Mesothelial cell of epicardium (in vitro differentiated cells): ENCODE data around the gene AP5Z1. TPM values are rescaled to one million over a fixed set of nuclear protein-coding genes. Genes with fewer than 3 reads are reported as not detected.

Experiments used
- DNase-seq, 2 experiments: peaks; one replicate each; pipeline ENCODE4 v3.0.0; 2021; ENCODE audit warnings: low spot score in 2 of 2; ENCODE audit not compliant: unreplicated experiment in 2 of 2
- H3K27ac Mint-ChIP-seq: 2 replicates; pipeline ENCODE4 v1.8.0; 2021; ENCODE audit warnings: mixed read lengths
- H3K27me3 Mint-ChIP-seq: 2 replicates; pipeline ENCODE4 v1.8.0; 2021; ENCODE audit warnings: low read depth, mixed read lengths
- H3K36me3 Mint-ChIP-seq: 2 replicates; pipeline ENCODE4 v1.8.0; 2021; ENCODE audit warnings: mixed read lengths
- H3K4me1 Mint-ChIP-seq: 2 replicates; pipeline ENCODE4 v1.8.0; 2021; ENCODE audit warnings: mixed read lengths
- H3K4me3 Mint-ChIP-seq: 2 replicates; pipeline ENCODE4 v1.8.0; 2021; ENCODE audit warnings: mild to moderate bottlenecking, moderate library complexity, mixed read lengths
- H3K9me3 Mint-ChIP-seq: 2 replicates; pipeline ENCODE4 v1.8.0; 2021; ENCODE audit warnings: mixed read lengths
- total RNA-seq: library from RNA; stranded (reverse); gene quantifications from 3 replicates; pipeline ENCODE4 v1.2.1, GENCODE V29; 2021
- TF ChIP-seq, protein P1 (sequence below): fragments of 200-600 bp; sonication (generic); IDR thresholded peaks from one replicate; pipeline ENCODE4 v1.5.0; 2021; ENCODE audit warnings: antibody characterized with exemption; ENCODE audit not compliant: unreplicated experiment

Gene AP5Z1
- total RNA-seq, 1 donor from 2014 or later: 36.2 TPM

DNA sequence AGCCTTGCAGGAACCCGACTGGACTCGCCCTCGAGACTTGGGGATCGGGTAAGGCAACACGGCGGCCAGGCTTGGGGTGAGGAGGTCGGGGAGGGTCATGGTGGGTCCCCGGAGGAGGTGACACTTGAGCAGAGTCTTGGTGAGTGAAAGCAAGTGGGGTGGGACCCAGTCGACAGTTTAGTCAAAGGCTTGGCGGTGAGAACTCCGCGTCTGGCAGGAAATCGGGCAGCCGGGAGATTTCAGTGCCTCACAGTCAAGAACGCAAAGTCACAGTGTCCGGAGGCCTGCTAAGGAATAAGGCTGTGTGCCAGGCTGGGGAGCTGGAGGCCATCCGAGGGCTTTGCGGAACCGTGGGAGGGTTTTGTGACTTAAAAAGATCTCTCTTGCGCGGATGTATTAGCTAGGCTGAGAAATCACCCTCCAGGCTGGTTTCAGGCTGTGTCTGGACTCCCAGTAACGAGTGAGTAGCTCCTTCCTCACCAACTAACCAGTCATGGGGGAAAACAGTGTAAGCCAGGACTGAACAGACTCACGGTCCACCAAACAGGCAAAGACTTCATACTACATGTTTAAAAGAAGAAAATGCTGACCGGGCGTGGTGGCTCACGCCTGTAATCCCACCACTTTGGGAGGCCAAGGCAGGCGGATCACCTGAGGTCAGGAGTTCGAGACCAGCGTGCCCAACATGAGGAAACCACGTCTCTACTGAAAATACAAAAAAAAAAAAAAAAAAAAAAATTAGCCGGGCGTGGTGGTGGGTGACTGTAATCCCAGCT lies 613 bp downstream of the AP5Z1 start:
- H3K27ac Mint-ChIP-seq: peak overlapping the region; percentile 99
- H3K4me1 Mint-ChIP-seq: peaks cover 32% of the 10 kb centered on the region
- no peaks in the 10 kb centered on the region for H3K9me3 Mint-ChIP-seq
- TF ChIP-seq, protein P1, sequence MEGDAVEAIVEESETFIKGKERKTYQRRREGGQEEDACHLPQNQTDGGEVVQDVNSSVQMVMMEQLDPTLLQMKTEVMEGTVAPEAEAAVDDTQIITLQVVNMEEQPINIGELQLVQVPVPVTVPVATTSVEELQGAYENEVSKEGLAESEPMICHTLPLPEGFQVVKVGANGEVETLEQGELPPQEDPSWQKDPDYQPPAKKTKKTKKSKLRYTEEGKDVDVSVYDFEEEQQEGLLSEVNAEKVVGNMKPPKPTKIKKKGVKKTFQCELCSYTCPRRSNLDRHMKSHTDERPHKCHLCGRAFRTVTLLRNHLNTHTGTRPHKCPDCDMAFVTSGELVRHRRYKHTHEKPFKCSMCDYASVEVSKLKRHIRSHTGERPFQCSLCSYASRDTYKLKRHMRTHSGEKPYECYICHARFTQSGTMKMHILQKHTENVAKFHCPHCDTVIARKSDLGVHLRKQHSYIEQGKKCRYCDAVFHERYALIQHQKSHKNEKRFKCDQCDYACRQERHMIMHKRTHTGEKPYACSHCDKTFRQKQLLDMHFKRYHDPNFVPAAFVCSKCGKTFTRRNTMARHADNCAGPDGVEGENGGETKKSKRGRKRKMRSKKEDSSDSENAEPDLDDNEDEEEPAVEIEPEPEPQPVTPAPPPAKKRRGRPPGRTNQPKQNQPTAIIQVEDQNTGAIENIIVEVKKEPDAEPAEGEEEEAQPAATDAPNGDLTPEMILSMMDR: no peak
- H3K36me3 Mint-ChIP-seq: no peaks in the 10 kb centered on the region
- H3K4me3 Mint-ChIP-seq: peak overlapping the region; percentile 99
- DNase-seq: no peak
- no peaks in the 10 kb centered on the region for H3K27me3 Mint-ChIP-seq

DNA sequence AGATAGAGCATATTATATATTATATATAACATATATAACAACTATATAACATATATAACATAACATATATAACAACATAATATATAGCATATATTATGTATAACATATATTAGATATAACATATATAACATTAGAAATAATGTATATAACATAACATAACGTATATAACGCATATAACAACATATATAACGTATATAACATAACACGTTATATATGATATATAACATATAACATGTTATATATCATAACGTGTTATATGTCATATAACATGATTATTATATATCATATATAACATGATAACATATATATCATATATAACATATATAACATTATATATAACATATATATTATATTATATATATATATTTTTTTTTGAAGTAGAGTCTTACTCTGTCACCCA lies 3.7 kb downstream of the AP5Z1 start:
- Mint-ChIP-seq H3K27me3 (no peaks in the 10 kb centered on the region), H3K4me3 (no peak overlapping the region), H3K27ac (no peak overlapping the region), H3K36me3 (peaks cover 5% of the 10 kb centered on the region), H3K9me3 (no peaks in the 10 kb centered on the region), H3K4me1 (peaks cover 26% of the 10 kb centered on the region)
- TF ChIP-seq, protein P1: no peak
- no peak for DNase-seq

DNA sequence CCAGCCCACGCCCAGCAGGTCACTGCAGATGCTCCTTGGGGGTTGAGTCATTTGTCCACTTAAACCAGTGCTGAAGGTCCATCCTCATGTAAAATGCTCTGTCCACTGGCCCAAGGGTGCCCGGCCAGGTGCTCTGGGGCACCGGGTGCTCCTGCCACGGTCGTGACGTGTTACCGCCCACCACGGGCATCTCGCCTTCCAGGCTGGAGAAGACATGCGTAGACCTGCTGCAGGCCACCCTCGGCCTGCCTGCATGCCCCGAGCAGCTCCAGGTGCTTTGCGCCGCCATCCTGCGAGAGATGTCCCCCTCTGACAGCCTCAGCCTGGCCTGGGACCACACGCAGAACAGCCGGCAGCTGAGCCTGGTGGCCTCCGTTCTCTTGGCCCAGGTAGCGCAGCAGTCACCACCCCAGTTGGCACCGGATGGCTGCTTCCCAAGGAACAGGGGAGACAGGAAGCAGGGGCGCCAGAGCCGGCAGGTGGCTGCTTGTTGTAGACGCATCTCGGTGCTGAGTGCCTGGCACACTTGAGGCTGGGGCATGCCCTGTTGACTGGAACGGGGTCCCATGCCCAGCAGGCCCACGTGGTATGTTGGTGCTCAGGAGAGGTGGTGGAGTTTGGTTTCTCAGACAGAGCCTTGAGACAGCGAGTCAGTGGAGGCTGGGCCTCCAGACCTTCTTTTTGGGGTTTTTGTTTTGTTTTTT lies 6.1 kb downstream of the AP5Z1 start:
- TF ChIP-seq, protein P1: no peak
- Mint-ChIP-seq H3K4me3 (no peak overlapping the region), H3K36me3 (peaks cover 8% of the 10 kb centered on the region), H3K27ac (no peak overlapping the region), H3K4me1 (peaks cover 7% of the 10 kb centered on the region), H3K27me3 (no peaks in the 10 kb centered on the region), H3K9me3 (no peaks in the 10 kb centered on the region)
- no peak for DNase-seq

DNA sequence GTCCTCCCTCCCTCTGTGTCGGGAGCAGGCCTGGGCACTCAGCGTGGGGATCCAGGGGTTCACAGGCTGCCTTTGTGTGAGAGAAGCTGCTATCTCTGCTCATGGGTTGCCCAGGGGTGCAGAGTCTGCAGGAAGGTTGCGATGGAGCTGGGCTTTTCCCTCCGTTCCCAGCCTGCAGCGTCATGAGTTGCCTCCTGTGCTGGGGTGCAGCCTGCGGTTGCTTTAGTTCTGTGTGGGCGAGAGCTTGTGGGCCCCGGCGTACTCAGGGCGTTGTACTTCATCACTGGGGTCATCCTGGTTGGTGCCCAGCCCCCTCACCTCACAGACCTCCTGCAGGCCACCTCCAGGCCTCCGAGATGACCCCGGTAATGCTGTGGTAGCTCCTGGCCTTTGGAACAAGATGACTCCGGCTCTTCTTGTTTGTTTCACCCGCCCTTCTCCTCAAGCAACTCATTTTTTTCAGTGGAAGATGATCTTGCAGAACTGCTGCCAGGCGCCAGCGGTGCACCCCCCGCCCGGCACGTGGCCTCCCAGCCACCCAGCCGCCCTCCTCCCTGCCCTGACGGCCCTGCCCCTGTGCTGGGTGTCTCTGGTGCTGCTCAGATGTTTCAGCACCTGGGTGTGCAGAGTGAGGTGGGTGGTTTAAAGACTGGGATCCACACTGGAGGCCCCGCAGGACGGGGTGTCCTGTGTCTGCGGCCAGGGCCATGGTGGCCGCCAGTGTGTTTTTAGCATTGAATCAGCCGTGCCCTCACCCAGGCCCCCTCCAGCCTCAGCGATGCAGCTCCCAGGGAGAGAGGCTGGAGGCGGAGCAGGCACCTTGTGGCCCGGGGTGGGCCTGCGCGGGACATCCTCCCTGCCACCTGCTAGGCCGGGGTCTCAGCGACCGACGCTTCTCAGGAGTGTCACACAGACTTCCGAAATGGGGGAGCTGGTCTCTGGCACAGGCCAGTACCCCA lies 7.2 kb downstream of the AP5Z1 start:
- DNase-seq: no peak
- Mint-ChIP-seq H3K9me3 (no peaks in the 10 kb centered on the region), H3K36me3 (peaks cover 8% of the 10 kb centered on the region), H3K4me1 (peaks cover 1% of the 10 kb centered on the region), H3K27me3 (no peaks in the 10 kb centered on the region), H3K27ac (no peak overlapping the region), H3K4me3 (no peak overlapping the region)
- TF ChIP-seq, protein P1: no peak

DNA sequence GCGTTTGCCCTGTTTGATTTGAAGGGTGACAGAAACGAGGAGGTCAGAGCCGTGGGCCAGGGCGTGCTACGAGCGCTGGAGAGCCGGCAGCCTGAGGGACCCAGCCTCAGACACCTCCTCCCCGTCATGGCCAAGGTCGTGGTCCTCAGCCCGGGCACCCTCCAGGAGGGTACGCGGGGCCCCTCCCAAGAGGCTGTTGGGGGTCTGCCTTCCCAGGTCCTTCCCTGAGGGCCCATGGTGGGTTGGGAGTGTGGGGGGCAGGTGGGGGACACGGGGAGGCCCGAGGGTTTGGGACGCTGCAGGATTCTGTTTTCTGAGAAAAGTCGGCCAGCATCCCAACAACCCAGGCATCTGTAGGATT lies 7.8 kb downstream of the AP5Z1 start:
- Mint-ChIP-seq H3K9me3 (no peaks in the 10 kb centered on the region), H3K27me3 (no peaks in the 10 kb centered on the region), H3K4me1 (peaks cover 1% of the 10 kb centered on the region), H3K36me3 (peaks cover 8% of the 10 kb centered on the region), H3K4me3 (no peak overlapping the region), H3K27ac (no peak overlapping the region)
- TF ChIP-seq, protein P1: no peak
- no peak for DNase-seq
